HG03565 (cell line): ENCODE data around the gene WDR59.
"Not testable (repeated sequence)": the region's sequence is repeated elsewhere in the genome, so short reads cannot be mapped to it uniquely, and the experiment has no call there.

Experiments used
- ATAC-seq: cut with Tn5 transposase; IDR thresholded peaks from one replicate; pipeline ENCODE4 v1.9.1; 2021; ENCODE audit warnings: mild to moderate bottlenecking, moderate library complexity; ENCODE audit not compliant: unreplicated experiment

WDR59 gene

GRCh38 chr16:74921051-74921450, 63.9 kb downstream of the WDR59 start:
- no peak for ATAC-seq

- no peak for ATAC-seq
These were observed 75.3 kb downstream of the WDR59 start for GRCh38 chr16:74909665-74910064.

GRCh38 chr16:74908759-74909158, 76.2 kb downstream of the WDR59 start:
- ATAC-seq = not testable (repeated sequence)

DNA sequence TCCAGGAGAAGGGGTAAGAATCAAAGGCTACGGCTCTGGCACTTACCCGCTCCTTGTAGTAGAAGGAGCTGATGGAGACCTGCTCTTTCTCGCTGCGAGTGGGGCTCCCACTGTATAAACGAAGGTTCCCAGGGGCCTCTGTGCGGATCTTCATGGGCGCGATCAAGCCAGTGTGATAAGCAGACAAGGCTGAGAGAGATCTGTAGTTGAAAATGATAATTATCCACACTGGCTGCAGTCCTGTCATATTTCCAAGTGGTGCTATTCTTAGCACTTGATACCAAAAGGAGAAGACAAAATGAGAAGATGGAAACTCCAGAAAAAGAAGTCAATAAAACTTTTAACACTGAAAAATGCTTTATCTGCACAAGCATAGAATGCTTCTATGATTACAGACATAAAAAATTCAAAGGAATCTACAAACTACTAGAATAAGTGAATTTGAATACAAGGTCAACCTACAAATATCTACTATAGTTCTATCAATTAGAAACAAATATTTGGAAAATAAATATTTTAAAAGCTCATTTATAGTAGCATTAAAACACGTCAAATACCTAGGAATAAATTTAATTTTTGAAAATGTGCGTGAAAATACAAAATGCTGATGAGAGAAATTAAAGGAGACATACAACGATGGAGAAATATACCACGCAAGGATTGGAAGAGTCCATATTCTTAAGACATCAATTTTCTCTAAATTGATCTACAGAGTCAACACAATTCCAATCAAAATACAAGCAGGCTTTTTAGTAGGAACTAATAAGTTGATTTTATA, 80.8 kb downstream of the WDR59 start:
- ATAC-seq = no peak

- ATAC-seq = no peak
These were observed 81.8 kb downstream of the WDR59 start for GRCh38 chr16:74903120-74903519.

DNA sequence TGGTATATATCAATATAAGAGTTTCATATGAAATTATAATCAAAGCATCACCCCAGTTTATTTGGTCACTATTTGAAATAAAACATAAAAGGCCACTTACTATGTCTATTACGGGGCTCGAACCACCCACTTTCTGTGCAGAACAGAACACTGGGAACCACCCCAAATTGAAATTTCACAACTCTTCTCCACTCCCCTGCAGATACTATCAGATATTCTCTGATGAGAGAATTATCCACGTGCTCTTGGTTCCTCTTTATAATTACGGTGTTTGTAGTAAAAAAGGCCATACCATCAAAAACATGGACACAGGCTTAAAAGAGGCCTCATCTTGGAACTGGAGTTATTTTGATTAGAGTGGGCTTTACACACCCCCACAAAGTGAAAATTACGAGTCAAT, 82.8 kb downstream of the WDR59 start:
- no peak for ATAC-seq

DNA sequence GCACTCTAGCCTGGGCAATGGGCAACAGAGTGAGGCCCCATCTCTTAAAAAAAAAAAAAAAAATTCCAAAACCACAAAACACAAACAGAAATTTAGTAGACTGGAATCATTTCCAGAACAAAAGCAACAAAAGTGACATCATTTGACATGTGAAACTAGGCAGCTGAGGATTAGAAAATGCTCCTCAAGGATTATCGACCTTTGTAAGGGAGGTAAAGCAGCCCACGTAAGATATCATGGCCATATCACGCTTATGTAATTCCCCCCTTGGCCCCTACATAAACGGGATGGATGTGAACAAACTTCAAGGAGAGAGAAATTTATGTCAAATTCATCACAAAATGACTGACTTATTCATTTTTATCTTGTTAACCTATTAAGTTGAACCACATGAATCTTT, 83.3 kb downstream of the WDR59 start:
- ATAC-seq = no peak

GRCh38 chr16:74899816-74900215, 85.1 kb downstream of the WDR59 start:
- ATAC-seq = no peak

GRCh38 chr16:74898659-74899058, 86.3 kb downstream of the WDR59 start:
- ATAC-seq = no peak

- no peak for ATAC-seq
These were observed 88.2 kb downstream of the WDR59 start for GRCh38 chr16:74896389-74897370.

DNA sequence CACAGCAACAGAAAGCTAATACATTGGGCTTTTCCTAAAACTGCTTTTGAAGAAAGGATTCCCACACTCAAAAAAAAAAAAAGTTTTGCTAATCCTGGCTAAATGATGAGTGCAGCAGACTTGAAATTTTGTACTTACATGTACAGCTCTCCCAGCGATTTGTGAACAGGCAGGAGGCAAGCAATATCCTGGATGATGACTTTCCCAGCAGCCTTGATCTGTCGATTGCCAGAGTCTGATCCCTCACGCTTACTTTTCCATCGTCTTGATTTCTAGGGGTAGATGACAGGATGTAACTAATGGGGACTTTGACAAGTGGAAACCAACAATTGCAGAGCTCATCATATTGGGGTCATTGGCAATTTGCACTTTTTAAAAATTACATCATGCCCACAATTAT, 91.4 kb downstream of the WDR59 start:
- ATAC-seq = no peak

- peak; percentile 98 for ATAC-seq
These were observed 92.1 kb downstream of the WDR59 start for GRCh38 chr16:74892574-74893461.

DNA sequence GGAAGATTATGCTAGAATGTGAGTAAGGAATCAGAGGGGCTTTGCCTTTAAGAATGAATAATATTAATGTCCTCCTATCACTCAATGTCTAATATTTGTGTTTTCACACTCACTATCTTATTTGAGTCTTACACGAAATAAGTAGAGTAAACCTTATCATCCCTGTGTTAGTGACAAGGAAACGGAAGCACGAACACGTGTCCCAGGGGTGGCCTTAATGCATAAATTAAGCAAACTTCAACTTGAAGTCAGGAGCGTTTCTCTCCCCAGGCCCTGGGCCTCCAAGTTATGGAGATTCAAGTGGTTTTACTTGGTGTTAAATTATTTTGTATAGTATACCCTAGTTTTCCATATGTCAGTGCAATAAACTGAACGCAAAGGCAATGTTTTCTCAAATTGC, 96.0 kb downstream of the WDR59 start:
- no peak for ATAC-seq

DNA sequence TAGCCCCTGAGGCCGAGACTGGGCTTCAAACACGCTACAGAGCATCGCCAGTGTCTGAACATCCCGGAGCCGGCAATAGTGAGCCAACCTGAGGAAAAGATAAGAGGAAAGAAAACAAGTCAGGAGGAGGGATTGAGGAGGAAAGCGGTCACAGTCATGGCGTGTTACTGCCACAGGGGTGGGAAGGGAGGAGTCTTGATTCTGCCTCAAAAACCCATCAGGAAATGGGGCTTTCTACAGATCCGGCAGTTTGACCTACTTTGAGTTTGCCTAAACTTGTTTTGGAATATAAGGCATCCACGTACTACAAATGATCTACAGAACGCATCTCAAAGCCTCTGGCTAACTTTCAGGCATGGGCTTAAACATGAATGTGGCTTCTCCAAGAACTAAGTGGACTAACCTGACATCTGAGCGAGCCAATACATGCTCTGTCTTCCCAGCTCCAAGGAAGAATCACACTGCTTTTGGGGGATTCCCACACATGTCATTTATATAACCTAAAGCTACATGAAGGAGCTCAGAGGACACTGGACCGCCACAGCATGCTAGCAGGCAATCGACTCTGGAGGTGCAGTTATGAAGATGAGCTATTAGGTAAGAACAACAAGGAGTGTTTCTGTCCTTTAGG, 96.6 kb downstream of the WDR59 start:
- no peak for ATAC-seq

DNA sequence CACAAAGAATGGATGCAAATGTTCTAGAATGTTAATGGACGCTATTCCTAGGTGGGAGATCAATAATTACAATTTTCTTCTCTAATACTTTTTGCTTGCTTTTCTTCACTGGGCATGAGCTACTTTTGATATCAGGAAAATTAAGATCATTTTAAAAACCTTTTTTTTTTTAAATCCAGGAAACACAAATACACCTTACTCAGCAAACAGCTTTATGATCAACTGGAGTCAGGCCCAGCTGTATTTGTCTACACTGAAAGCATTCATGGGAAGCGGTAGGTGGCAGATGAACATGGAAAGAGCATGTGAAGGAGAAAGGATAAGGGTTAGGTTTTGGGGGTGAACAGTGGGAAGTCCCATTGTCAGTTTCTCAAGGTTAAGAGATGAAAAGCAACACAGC, 97.8 kb downstream of the WDR59 start:
- ATAC-seq = no peak

DNA sequence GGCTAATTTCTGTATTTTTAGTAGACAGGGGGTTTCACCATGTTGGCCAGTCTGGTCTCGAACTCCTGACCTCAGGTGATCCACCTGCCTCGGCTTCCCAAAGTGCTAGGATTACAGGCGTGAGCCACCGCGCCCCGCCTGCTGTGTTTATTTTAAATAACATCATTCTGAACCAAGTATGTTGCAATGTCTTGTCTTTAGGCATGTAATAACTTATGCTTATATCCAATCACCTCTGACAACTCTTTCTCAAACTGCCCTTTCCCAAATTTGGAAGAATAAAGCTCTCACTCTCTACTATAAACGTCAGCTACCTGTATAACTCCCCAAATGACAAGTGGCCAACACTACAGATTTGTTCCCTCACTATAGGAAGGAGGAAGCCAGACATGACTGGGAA, 107.2 kb downstream of the WDR59 start:
- ATAC-seq = no peak

DNA sequence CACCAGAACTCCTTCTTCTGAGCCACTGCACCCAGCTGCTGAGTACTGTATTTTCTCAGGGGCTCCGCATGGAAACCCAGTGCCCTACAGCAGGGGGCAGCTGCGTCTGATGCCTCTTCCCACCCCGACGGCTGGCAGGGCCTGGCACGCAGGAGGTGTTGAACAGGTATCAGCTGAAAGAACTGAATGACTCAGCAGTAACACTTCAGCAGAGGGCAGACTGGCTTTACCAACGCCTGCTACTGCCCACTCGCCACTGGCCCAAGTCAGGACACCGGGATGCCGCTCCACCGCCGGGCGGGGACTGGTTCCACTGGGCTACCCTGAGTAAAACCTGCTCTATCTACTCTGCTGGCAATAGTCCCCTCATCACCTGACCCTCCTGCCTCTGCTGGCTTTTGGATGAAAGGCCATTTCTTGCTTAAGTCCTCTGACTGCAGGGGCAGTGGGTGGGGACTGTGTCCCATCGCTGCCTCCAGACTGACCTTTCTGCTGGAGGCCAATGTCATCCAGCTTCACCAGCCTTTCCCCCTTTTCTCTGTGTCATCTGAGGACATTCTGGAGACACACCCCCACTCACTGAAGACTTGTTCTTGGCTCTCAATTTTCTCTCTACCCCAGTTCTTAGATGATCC, 109.9 kb downstream of the WDR59 start:
- no peak for ATAC-seq

- no peak for ATAC-seq
These were observed 110.8 kb downstream of the WDR59 start for GRCh38 chr16:74874123-74874522.

GRCh38 chr16:74872302-74872701, 112.6 kb downstream of the WDR59 start:
- no peak for ATAC-seq

- no peak for ATAC-seq
These were observed 113.3 kb downstream of the WDR59 start for GRCh38 chr16:74871608-74872007.
